Cerebellar nuclear complex (tissue), 1 donor: ENCODE results near the gene CDH4.
"Not testable (repeated sequence)": the region's sequence is repeated elsewhere in the genome, so short reads cannot be mapped to it uniquely, and the experiment has no call there.

Experiments
- DNase-seq, 2 experiments: peaks; one replicate each; lab custom pipeline; 2025; lab: John Stamatoyannopoulos, UW

The CDH4 gene

DNA sequence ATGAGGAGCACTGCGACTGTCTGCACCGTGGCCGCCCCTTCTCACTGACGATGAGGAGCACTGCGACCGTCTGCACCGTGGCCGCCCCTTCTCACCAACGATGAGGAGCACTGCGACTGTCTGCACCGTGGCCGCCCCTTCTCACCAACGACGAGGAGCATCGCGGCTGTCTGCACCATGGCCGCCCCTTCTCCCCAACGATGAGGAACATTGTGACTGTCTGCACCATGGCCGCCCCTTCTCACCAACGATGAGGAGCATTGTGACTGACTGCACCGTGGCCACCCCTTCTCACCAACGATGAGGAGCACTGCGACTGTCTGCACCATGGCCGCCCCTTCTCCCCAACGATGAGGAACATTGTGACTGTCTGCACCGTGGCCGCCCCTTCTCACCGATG is 696.0 kb downstream of the CDH4 start:
- not testable (repeated sequence) for DNase-seq

DNA sequence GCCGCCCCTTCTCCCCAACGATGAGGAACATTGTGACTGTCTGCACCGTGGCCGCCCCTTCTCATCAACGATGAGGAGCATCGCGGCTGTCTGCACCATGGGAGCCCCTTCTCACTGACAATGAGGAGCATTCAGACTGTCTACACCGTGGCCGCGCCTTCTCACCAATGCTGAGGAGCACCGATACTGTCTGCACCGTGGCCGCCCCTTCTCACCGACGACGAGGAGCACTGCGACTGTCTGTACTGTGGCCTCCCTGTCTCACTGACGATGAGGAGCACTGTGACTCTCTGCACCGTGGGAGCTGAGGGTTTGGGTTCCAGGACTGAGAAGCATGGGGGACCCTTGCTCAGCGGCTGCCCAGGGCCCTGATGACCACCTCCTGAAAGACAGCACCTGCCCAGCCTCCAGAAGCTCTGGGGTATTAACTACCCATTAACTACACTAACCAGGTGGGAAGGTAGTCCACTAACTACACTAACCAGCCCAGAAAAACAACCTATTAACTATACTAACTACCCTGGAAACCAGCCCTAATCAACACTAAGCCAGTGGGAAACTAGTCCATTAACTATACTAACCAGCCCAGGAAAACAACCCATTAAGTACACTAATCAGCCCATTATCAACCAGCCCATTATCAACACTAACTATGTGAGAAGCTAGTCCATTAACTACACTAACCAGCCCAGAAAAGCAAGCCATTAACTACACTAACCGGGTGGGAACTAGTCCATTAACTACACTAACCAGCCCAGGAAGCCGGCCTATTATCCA is 696.7 kb downstream of the CDH4 start:
- DNase-seq, result no peak

- DNase-seq, result no peak
These were observed 697.3 kb downstream of the CDH4 start for GRCh38 chr20:61949363-61949713.

DNA sequence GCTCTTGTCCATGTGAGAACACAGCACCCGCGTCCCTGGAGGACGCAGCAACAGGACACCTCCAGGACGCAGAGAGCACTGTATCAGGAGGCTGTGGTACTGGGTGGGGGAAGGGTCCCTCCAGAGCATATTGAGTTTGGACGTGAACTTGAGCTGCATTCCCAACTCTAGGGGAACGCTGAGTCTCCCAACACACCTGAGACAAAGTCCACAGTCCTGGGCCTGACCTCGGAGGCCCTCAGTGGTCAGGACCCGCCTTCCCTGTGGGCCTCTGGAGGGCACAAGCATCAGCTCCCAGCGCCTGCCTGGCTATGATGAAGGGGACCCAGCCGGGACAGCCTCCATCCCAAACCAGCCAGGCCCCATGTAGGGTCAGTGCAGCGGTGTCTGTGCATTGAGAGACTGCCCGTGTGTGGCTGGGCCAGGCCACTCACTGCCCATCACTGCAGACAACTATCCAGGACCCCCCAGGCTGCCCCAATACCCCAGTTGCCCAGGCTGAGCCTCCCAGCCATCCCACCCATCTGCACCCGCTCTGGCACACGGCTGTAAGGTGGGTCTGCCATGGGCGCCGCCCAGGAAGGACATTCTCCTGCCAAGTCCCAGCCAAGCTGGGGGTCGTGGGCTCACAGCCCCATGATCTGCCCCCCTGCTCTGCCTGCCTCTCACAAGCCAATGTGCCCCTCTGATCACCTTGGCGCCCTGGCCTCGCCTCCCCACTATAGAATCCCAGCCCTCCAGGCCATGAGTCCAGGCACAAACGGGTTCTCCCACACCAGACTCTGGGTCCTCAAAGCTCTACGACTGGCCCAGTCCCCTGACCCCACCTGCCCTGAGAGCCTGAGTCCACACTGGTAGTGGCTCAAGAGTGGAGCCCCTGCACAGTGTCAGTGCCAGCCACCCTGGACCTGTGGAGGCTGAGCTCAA is 697.9 kb downstream of the CDH4 start:
- DNase-seq, result no peak

- DNase-seq, result no peak
These were observed 698.6 kb downstream of the CDH4 start for GRCh38 chr20:61950641-61951071.

GRCh38 chr20:61951695-61952533 is 699.9 kb downstream of the CDH4 start:
- no peak for DNase-seq

GRCh38 chr20:61953037-61954021 is 701.3 kb downstream of the CDH4 start:
- DNase-seq, result no peak

- no peak for DNase-seq
These were observed 702.4 kb downstream of the CDH4 start for GRCh38 chr20:61954276-61955021.

GRCh38 chr20:61955668-61956395 is 703.8 kb downstream of the CDH4 start:
- DNase-seq, result no peak

DNA sequence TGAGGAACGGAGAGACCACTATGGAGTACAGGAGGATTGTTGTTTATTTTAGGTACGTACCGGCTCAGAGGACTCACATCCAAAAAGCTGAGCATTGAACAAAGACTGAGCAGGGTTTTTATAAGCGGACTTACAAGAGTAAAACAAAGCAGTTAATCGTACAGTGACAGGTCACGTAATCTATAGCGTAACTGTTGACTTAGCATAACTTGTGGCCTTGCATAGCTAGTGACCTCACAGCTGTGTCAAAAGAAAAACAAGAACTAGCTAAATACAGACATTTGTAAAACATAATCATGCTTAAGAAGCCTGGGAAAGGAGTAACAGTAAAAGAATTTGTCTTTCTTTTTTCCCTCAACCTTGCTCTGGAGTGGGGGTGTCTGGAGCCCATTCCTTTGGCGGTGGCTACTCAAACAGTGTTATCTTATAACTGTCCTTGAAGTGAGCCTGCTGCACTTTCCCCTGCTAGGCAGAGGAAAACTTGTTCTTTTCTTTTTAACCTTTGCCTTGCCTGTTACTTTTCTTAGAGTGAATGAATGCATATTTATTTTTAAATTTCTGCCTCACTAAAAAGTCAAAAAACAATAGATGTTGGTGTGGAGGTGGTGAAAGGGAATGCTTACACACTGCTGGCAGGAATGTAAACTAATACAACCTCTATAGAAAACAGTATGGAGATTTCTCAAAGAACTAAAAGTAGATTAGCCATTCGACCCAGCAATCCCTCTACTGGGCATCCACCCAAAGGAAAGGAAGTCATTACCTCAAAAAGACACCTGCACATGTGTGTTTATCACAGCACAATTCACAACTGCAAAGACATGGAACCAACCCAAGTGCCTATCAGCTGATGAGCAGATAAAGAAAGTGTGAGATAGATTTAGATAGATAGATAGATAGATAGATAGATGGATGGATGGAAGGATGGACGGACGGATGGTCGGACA is 704.6 kb downstream of the CDH4 start:
- DNase-seq, result no peak

- DNase-seq, result no peak
These were observed 706.1 kb downstream of the CDH4 start for GRCh38 chr20:61957961-61958715.

GRCh38 chr20:61958773-61959700 is 707.0 kb downstream of the CDH4 start:
- DNase-seq, result no peak

- DNase-seq, result no peak
These were observed 708.8 kb downstream of the CDH4 start for GRCh38 chr20:61960836-61961235.

DNA sequence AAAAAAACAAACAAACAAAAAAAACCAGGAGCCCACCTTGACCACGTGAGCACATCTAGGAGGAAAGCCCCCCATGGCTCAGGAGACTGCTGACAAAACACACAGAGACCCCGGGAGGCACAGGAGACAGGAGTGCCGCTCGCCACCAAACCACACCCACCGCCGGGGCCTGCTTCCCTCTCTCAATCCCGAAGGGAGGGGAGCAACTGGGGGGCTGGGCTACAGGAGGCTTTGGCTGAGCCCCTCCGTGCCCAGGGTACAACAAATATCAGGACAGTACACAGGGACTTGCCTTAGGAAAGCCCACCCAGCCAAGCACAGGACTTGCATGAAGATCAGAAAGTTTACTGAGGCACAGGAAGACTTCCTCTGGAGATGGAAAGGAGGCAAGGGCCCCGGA is 711.1 kb downstream of the CDH4 start:
- no peak for DNase-seq

DNA sequence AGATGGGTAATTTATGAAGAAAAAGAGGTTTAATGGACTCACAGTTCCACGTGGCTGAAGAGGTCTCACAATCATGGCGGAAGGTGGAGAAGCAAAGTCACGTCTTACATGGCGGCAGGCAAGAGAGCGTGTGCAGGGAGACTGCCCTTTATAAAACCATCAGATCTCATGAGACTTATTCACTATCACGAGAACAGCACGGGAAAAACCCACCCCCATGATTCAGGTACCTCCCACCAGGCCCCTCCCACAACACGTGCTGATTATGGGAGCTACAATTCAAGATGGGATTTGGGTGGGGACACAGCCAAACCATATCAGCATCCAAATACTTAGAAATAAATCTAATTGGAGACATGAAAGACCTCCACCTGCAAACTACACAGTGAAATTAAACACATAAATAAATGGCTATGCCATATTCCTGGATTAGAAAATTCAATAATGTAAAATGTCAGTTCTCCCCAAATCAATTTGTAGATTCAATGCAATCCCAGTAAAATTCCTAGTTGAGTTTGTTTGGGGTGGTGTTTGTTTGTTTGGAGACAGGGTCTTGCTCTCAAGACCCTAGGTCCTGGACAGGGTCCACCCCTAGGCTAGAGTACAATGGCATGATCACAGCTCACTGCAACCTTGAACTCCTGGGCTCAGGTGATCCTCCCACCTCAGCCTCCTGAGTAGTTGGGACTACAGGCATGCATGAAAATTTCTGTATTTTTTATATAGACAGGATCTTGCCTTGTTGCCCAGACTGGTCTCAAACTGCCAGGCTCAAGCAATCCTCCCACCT is 712.0 kb downstream of the CDH4 start:
- DNase-seq, result no peak
